Esophagus (tissue), 2 donors: ENCODE measurements around the gene SMU1. TPM values are rescaled to one million over a fixed set of nuclear protein-coding genes. Genes with fewer than 3 reads are reported as not detected.

Experiments used
- H3K27ac ChIP-seq, 2 donors: one replicate each; pipeline ENCODE4 v1.5.1; 2013; ENCODE audit warnings: low read depth in 2 of 2, mild to moderate bottlenecking in 2 of 2, inconsistent platforms in 1 of 2, low read length in 1 of 2, moderate library complexity in 1 of 2
- H3K27me3 ChIP-seq, 2 donors: one replicate each; pipeline ENCODE4 v1.6.1; 2013; ENCODE audit warnings: low read length in 2 of 2, control low read depth in 1 of 2, mild to moderate bottlenecking in 1 of 2; ENCODE audit not compliant: insufficient read depth in 2 of 2, control insufficient read depth in 1 of 2
- H3K36me3 ChIP-seq, 2 donors: one replicate each; pipeline ENCODE4 v1.6.1; 2013; ENCODE audit warnings: low read length in 1 of 2; ENCODE audit not compliant: control insufficient read depth in 2 of 2, insufficient read depth in 2 of 2
- H3K4me1 ChIP-seq, 2 donors: one replicate each; pipeline ENCODE4 v1.6.1; 2013; ENCODE audit warnings: low read length in 1 of 2; ENCODE audit not compliant: control insufficient read depth in 2 of 2, insufficient read depth in 2 of 2
- H3K4me3 ChIP-seq, 2 donors: one replicate each; pipeline ENCODE4 v1.5.1; 2013; ENCODE audit warnings: low read length in 2 of 2, mild to moderate bottlenecking in 2 of 2, low read depth in 1 of 2, moderate library complexity in 1 of 2
- H3K9me3 ChIP-seq, 2 donors: one replicate each; pipeline ENCODE4 v1.6.1; 2013; ENCODE audit warnings: mild to moderate bottlenecking in 2 of 2, low read depth in 1 of 2, low read length in 1 of 2, moderate library complexity in 1 of 2; ENCODE audit not compliant: control insufficient read depth in 2 of 2, insufficient read depth in 1 of 2
- WGBS, 2 donors: extraction: QIAGEN DNeasy Blood & Tissue Kit; methylation state at CpG; one replicate each; pipeline ENCODE4 v1.1.7; 2013; 5-methylcytosine and 5-hydroxymethylcytosine counted together
- polyA plus RNA-seq, 2 donors: library from polyadenylated mRNA; stranded (reverse); fragments of 200-250 nt; gene quantifications; one replicate each; pipeline ENCODE4 v1.2.3, GENCODE V29; 2013
- donor health status: healthy with polysubstance abuse.
- donor health status: Bipolar disorder and iron deficiency.

The SMU1 gene
- polyA plus RNA-seq, 2 donors, result 4.8 to 8.5 TPM

GRCh38 chr9:33114746-33115145, 38.3 kb upstream of the SMU1 start:
- H3K36me3 ChIP-seq, result peaks cover 12 to 37% of the 10 kb centered on the region in 2 donors
- WGBS, 2 donors, result 95 to 98% methylated on average over 3 of the region's 3 CpGs

GRCh38 chr9:33113799-33114547, 37.5 kb upstream of the SMU1 start:
- peaks cover 0 to 2% of the 10 kb centered on the region in 2 donors for H3K4me1 ChIP-seq
- H3K4me3 ChIP-seq, result no peak overlapping the region
- no peaks in the 10 kb centered on the region for H3K9me3 ChIP-seq
- WGBS, 2 donors, result 92 to 94% methylated on average over 11 of the region's 11 CpGs
- H3K27ac ChIP-seq, result no peak overlapping the region
- H3K27me3 ChIP-seq, result no peaks in the 10 kb centered on the region
- H3K36me3 ChIP-seq, result peaks cover 12 to 34% of the 10 kb centered on the region in 2 donors

More at GRCh38 chr9:33114746-33115145, 38.3 kb upstream of the SMU1 start:
- no peak overlapping the region for H3K27ac ChIP-seq
- H3K4me3 ChIP-seq, result no peak overlapping the region
- H3K4me1 ChIP-seq, result peaks cover 0 to 2% of the 10 kb centered on the region in 2 donors
- H3K27me3 ChIP-seq, result no peaks in the 10 kb centered on the region
- H3K9me3 ChIP-seq, result no peaks in the 10 kb centered on the region

GRCh38 chr9:33112094-33112493, 35.6 kb upstream of the SMU1 start:
- Histone ChIP-seq H3K27me3 (no peaks in the 10 kb centered on the region), H3K36me3 (peaks cover 12 to 32% of the 10 kb centered on the region in 2 donors), H3K4me1 (peaks cover under 1 to 5% of the 10 kb centered on the region in 2 donors), H3K4me3 (no peak overlapping the region), H3K27ac (no peak overlapping the region), H3K9me3 (no peaks in the 10 kb centered on the region)
- WGBS, 2 donors, result 83 to 92% methylated on average over 4 of the region's 4 CpGs

GRCh38 chr9:33111631-33112030, 35.2 kb upstream of the SMU1 start:
- Histone ChIP-seq H3K4me3 (no peak overlapping the region), H3K27ac (no peak overlapping the region), H3K36me3 (peaks cover 12 to 29% of the 10 kb centered on the region in 2 donors), H3K27me3 (no peaks in the 10 kb centered on the region), H3K9me3 (no peaks in the 10 kb centered on the region), H3K4me1 (peaks cover 2 to 9% of the 10 kb centered on the region in 2 donors)
- 89 to 91% methylated on average over 5 of the region's 5 CpGs for WGBS, 2 donors

- Histone ChIP-seq H3K4me1 (peaks cover 2 to 13% of the 10 kb centered on the region in 2 donors), H3K36me3 (peaks cover 12 to 29% of the 10 kb centered on the region in 2 donors), H3K27ac (no peak overlapping the region), H3K9me3 (no peaks in the 10 kb centered on the region), H3K27me3 (no peaks in the 10 kb centered on the region), H3K4me3 (no peak overlapping the region)
- 88 to 98% methylated on average over 5 of the region's 5 CpGs for WGBS, 2 donors
Observed at GRCh38 chr9:33110686-33111085, 34.2 kb upstream of the SMU1 start.

- Histone ChIP-seq H3K4me1 (peaks cover 2 to 13% of the 10 kb centered on the region in 2 donors), H3K36me3 (peaks cover 12 to 29% of the 10 kb centered on the region in 2 donors)
Observed at GRCh38 chr9:33109850-33110595, 33.5 kb upstream of the SMU1 start.

GRCh38 chr9:33109097-33109496, 32.6 kb upstream of the SMU1 start:
- Histone ChIP-seq H3K36me3 (peaks cover 12 to 22% of the 10 kb centered on the region in 2 donors), H3K27ac (no peak overlapping the region), H3K4me3 (no peak overlapping the region), H3K27me3 (no peaks in the 10 kb centered on the region), H3K9me3 (no peaks in the 10 kb centered on the region), H3K4me1 (peaks cover 2 to 13% of the 10 kb centered on the region in 2 donors)
- WGBS, 2 donors, result 65 to 74% methylated on average over 3 of the region's 3 CpGs

More at GRCh38 chr9:33109850-33110595, 33.5 kb upstream of the SMU1 start:
- Histone ChIP-seq H3K4me3 (no peak overlapping the region), H3K27ac (no peak overlapping the region), H3K9me3 (no peaks in the 10 kb centered on the region), H3K27me3 (no peaks in the 10 kb centered on the region)
- 88% methylated on average over 1 of the region's 1 CpG for WGBS, 2 donors

GRCh38 chr9:33108472-33108871, 32.0 kb upstream of the SMU1 start:
- Histone ChIP-seq H3K27me3 (no peaks in the 10 kb centered on the region), H3K4me3 (no peak overlapping the region), H3K4me1 (peaks cover 2 to 13% of the 10 kb centered on the region in 2 donors), H3K36me3 (peaks cover 9 to 16% of the 10 kb centered on the region in 2 donors), H3K9me3 (no peaks in the 10 kb centered on the region), H3K27ac (peak overlapping the region in 1 of 2 donors; percentile 16)
- 96% methylated on average over 3 of the region's 3 CpGs for WGBS, 2 donors

GRCh38 chr9:33107762-33108161, 31.3 kb upstream of the SMU1 start:
- no peak overlapping the region for H3K4me3 ChIP-seq
- peak overlapping the region; percentile 65 to 94 for H3K27ac ChIP-seq

More at GRCh38 chr9:33107762-33108161, 31.3 kb upstream of the SMU1 start:
- Histone ChIP-seq H3K27me3 (no peaks in the 10 kb centered on the region), H3K9me3 (no peaks in the 10 kb centered on the region), H3K4me1 (peaks cover 2 to 13% of the 10 kb centered on the region in 2 donors), H3K36me3 (peaks cover 5 to 10% of the 10 kb centered on the region in 2 donors)
- WGBS, 2 donors, result 60 to 62% methylated on average over 5 of the region's 5 CpGs
